HepG2 (cell line): ENCODE data around the gene COG1. TPM values are rescaled to one million over a fixed set of nuclear protein-coding genes. Genes with fewer than 3 reads are reported as not detected.

ENCODE experiments used
- AGO2 ChIP-seq: fragments of 200-400 bp; formaldehyde crosslinking; optimal IDR thresholded peaks from 2 replicates; pipeline ENCODE3; 2017; ENCODE audit warnings: mild to moderate bottlenecking, low read depth, low read length, moderate library complexity
- BCL6 ChIP-seq: IDR thresholded peaks from 2 replicates; pipeline ENCODE4 v1.6.1; 2016; ENCODE audit warnings: missing genetic modification reagents, missing compliant biosample characterization
- CBFB ChIP-seq: sonication (generic); formaldehyde crosslinking; IDR thresholded peaks from 2 replicates; pipeline ENCODE4 v1.4.0; 2020; ENCODE audit warnings: missing genetic modification reagents
- CCDC6 ChIP-seq: sonication (generic); formaldehyde crosslinking; IDR thresholded peaks from 2 replicates; pipeline ENCODE4 v1.8.1; 2022; ENCODE audit warnings: mild to moderate bottlenecking, missing genetic modification reagents, moderate library complexity
- CHD2 ChIP-seq: IDR thresholded peaks from 2 replicates; pipeline ENCODE4 v1.6.1; 2011; ENCODE audit warnings: low read depth, low read length, improper control_type of control experiment
- FOXO1 ChIP-seq: sonication (generic); formaldehyde crosslinking; IDR thresholded peaks from 2 replicates; pipeline ENCODE4 v1.4.0; 2020; ENCODE audit warnings: missing genetic modification reagents
- GABPB1 ChIP-seq: IDR thresholded peaks from 2 replicates; pipeline ENCODE4 v1.6.1; 2016; ENCODE audit warnings: mild to moderate bottlenecking, missing genetic modification reagents, moderate library complexity, missing compliant biosample characterization
- GATA4 ChIP-seq: sonication (generic); IDR thresholded peaks from 2 replicates; pipeline ENCODE4 v1.6.1; 2016; ENCODE audit warnings: antibody characterized with exemption, low read depth, borderline replicate concordance
- HDAC6 ChIP-seq: fragments of 200-600 bp; sonication (generic); IDR thresholded peaks from 2 replicates; pipeline ENCODE4 v1.7.0; 2017; ENCODE audit warnings: mild to moderate bottlenecking, antibody characterized with exemption, low read length, low read depth
- KDM5B ChIP-seq: sonication (generic); formaldehyde crosslinking; IDR thresholded peaks from 2 replicates; pipeline ENCODE4 v1.4.0; 2020; ENCODE audit warnings: missing genetic modification reagents, mild to moderate bottlenecking, borderline replicate concordance
- KLF6 ChIP-seq: IDR thresholded peaks from 2 replicates; pipeline ENCODE4 v1.8.0; 2016; ENCODE audit warnings: missing biosample characterization, missing genetic modification reagents
- NCOA5 ChIP-seq: sonication (generic); formaldehyde crosslinking; IDR thresholded peaks from 2 replicates; pipeline ENCODE4 v1.4.0; 2020; ENCODE audit warnings: missing genetic modification reagents
- NFATC3 ChIP-seq: sonication (generic); formaldehyde crosslinking; IDR thresholded peaks from 2 replicates; pipeline ENCODE4 v1.5.1; 2020; ENCODE audit warnings: mild to moderate bottlenecking, missing genetic modification reagents
- RCOR2 ChIP-seq: IDR thresholded peaks from 2 replicates; pipeline ENCODE4 v1.6.1; 2016; ENCODE audit warnings: missing biosample characterization, missing genetic modification reagents
- RFX3 ChIP-seq: IDR thresholded peaks from 2 replicates; pipeline ENCODE4 v1.6.1; 2016; ENCODE audit warnings: missing biosample characterization, missing genetic modification reagents
- SNAPC2 ChIP-seq: sonication (generic); formaldehyde crosslinking; IDR thresholded peaks from 2 replicates; pipeline ENCODE4 v1.8.1; 2022; ENCODE audit warnings: mild to moderate bottlenecking, missing genetic modification reagents
- SOX5 ChIP-seq: IDR thresholded peaks from 2 replicates; pipeline ENCODE4 v1.6.1; 2016; ENCODE audit warnings: borderline replicate concordance
- ZNF501 ChIP-seq: sonication (generic); formaldehyde crosslinking; IDR thresholded peaks from 2 replicates; pipeline ENCODE4 v1.5.1; 2020; ENCODE audit warnings: mild to moderate bottlenecking, moderate library complexity, missing genetic modification reagents
- ZNF660 ChIP-seq: sonication (generic); formaldehyde crosslinking; IDR thresholded peaks from 2 replicates; pipeline ENCODE4 v1.5.1; 2020; ENCODE audit warnings: mild to moderate bottlenecking, low read depth, missing genetic modification reagents, borderline replicate concordance
- ZNF775 ChIP-seq: sonication (generic); formaldehyde crosslinking; IDR thresholded peaks from 2 replicates; pipeline ENCODE4 v1.4.0; 2020; ENCODE audit warnings: missing genetic modification reagents, mild to moderate bottlenecking, moderate library complexity, borderline replicate concordance
- ZZZ3 ChIP-seq: sonication (generic); formaldehyde crosslinking; IDR thresholded peaks from 2 replicates; pipeline ENCODE4 v1.4.0; 2020; ENCODE audit warnings: missing genetic modification reagents, mild to moderate bottlenecking, borderline replicate concordance
- polyA plus RNA-seq, 8 experiments: library from polyadenylated mRNA; depleted of rRNA in 3 of 8; stranded (reverse) in 7 of 8; unstranded in 1 of 8; fragments of >200 nt; fragmentation: Illumina TruSeq in 4 of 8; extraction: Trizol in 4 of 8; gene quantifications; 2 replicates each; pipeline versions ENCODE4 v1.2.1 to v1.2.3, GENCODE V29; 2011 to 2016; ENCODE audit warnings: low read depth in 4 of 8, missing spikeins in 1 of 8, mixed read lengths in 1 of 8; ENCODE audit not compliant: insufficient read depth in 1 of 8
- total RNA-seq, 5 experiments: library from RNA; depleted of rRNA; stranded (reverse); fragments of >200 nt; fragmentation: Illumina TruSeq; extraction: Trizol; gene quantifications; 2 replicates each; pipeline ENCODE4 v1.2.3, GENCODE V29; 2016; ENCODE audit warnings: low read depth in 1 of 5
- TF ChIP-seq, protein P1 (sequence below): sonication (generic); formaldehyde crosslinking; IDR thresholded peaks from 2 replicates; pipeline ENCODE4 v1.5.0; 2020; ENCODE audit warnings: missing genetic modification reagents
- TF ChIP-seq, protein P2 (sequence below): sonication (generic); formaldehyde crosslinking; conservative IDR thresholded peaks from 2 replicates; pipeline ENCODE4 v1.4.0; 2020; ENCODE audit warnings: missing genetic modification reagents
- TF ChIP-seq, protein P3 (sequence below): sonication (generic); formaldehyde crosslinking; IDR thresholded peaks from 2 replicates; pipeline ENCODE4 v1.4.0; 2020; ENCODE audit warnings: missing genetic modification reagents
- TF ChIP-seq, protein P4 (sequence below): sonication (generic); formaldehyde crosslinking; IDR thresholded peaks from 2 replicates; pipeline ENCODE4 v1.4.0; 2020; ENCODE audit warnings: missing genetic modification reagents
- TF ChIP-seq, protein P5 (sequence below): IDR thresholded peaks from 2 replicates; pipeline ENCODE4 v1.6.1; 2012; ENCODE audit warnings: low read depth, low read length, improper control_type of control experiment

Gene COG1
- total and polyA plus RNA-seq, 2 of the 13 experiments (the other 11 are each of a cell fraction or from before 2014, with no cell fraction given): 36.6 to 39.7 TPM

- TF ChIP-seq RCOR2: no peak
- TF ChIP-seq GATA4: peak; percentile 65; the same call in 1 of the 2 replicates
- peak; percentile 94 for TF ChIP-seq ZNF501 (CRISPR knock-in tag)
- peak; percentile 56; the same call in 1 of the 2 replicates for TF ChIP-seq SOX5 (CRISPR knock-in tag)
- TF ChIP-seq CBFB (CRISPR knock-in tag): peak; percentile 84
- TF ChIP-seq HDAC6: no peak
- no peak for TF ChIP-seq CHD2
- 0 out of 2 replicates have a peak, but pooled peaks have one; percentile 55 for TF ChIP-seq SNAPC2 (CRISPR knock-in tag)
- no peak for TF ChIP-seq ZNF660
- peak; percentile 79 for TF ChIP-seq KDM5B (CRISPR knock-in tag)
- TF ChIP-seq ZNF775 (CRISPR knock-in tag): 0 out of 2 replicates have a peak, but pooled peaks have one; percentile 24
- no peak for TF ChIP-seq NCOA5 (CRISPR knock-in tag)
- TF ChIP-seq RFX3: no peak
- TF ChIP-seq ZZZ3 (CRISPR knock-in tag): no peak; the same call in 1 of the 2 replicates
- TF ChIP-seq, protein P1, sequence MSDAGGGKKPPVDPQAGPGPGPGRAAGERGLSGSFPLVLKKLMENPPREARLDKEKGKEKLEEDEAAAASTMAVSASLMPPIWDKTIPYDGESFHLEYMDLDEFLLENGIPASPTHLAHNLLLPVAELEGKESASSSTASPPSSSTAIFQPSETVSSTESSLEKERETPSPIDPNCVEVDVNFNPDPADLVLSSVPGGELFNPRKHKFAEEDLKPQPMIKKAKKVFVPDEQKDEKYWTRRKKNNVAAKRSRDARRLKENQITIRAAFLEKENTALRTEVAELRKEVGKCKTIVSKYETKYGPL: no peak
- no peak for TF ChIP-seq NFATC3
- TF ChIP-seq, protein P2, sequence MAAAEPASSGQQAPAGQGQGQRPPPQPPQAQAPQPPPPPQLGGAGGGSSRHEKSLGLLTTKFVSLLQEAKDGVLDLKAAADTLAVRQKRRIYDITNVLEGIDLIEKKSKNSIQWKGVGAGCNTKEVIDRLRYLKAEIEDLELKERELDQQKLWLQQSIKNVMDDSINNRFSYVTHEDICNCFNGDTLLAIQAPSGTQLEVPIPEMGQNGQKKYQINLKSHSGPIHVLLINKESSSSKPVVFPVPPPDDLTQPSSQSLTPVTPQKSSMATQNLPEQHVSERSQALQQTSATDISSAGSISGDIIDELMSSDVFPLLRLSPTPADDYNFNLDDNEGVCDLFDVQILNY: peak; percentile 39; the same call in 1 of the 2 replicates
- TF ChIP-seq, protein P3, sequence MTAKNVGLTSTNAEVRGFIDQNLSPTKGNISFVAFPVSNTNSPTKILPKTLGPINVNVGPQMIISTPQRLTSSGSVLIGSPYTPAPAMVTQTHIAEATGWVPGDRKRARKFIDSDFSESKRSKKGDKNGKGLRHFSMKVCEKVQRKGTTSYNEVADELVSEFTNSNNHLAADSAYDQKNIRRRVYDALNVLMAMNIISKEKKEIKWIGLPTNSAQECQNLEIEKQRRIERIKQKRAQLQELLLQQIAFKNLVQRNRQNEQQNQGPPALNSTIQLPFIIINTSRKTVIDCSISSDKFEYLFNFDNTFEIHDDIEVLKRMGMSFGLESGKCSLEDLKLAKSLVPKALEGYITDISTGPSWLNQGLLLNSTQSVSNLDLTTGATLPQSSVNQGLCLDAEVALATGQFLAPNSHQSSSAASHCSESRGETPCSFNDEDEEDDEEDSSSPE: peak; percentile 59; the same call in 1 of the 2 replicates
- TF ChIP-seq AGO2: peak; percentile 54
- TF ChIP-seq GABPB1 (CRISPR knock-in tag): peak; percentile 97
- peak; percentile 77; the same call in 1 of the 2 replicates for TF ChIP-seq CCDC6
- TF ChIP-seq, protein P4, sequence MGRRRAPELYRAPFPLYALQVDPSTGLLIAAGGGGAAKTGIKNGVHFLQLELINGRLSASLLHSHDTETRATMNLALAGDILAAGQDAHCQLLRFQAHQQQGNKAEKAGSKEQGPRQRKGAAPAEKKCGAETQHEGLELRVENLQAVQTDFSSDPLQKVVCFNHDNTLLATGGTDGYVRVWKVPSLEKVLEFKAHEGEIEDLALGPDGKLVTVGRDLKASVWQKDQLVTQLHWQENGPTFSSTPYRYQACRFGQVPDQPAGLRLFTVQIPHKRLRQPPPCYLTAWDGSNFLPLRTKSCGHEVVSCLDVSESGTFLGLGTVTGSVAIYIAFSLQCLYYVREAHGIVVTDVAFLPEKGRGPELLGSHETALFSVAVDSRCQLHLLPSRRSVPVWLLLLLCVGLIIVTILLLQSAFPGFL (CRISPR knock-in tag): no peak
- peak; percentile 36; the same call in 1 of the 2 replicates for TF ChIP-seq BCL6 (CRISPR knock-in tag)
- peak; percentile 68 for TF ChIP-seq KLF6
- TF ChIP-seq, protein P5, sequence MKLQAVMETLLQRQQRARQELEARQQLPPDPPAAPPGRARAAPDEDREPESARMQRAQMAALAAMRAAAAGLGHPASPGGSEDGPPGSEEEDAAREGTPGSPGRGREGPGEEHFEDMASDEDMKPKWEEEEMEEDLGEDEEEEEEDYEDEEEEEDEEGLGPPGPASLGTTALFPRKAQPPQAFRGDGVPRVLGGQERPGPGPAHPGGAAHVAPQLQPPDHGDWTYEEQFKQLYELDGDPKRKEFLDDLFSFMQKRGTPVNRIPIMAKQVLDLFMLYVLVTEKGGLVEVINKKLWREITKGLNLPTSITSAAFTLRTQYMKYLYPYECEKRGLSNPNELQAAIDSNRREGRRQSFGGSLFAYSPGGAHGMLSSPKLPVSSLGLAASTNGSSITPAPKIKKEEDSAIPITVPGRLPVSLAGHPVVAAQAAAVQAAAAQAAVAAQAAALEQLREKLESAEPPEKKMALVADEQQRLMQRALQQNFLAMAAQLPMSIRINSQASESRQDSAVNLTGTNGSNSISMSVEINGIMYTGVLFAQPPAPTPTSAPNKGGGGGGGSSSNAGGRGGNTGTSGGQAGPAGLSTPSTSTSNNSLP: 0 out of 2 replicates have a peak, but pooled peaks have one; percentile 30
- TF ChIP-seq FOXO1 (CRISPR knock-in tag): peak; percentile 57
These were observed 39.2 kb downstream of the COG1 start (continued) for GRCh38 chr17:73231841-73232586.
